Measurements from ENCODE around the gene TAF15.

Gene TAF15

GRCh38 chr17:35808962-35809854 lies at the start of gene TAF15:
Gene TAF15, plus strand, starts transcription at chr17:35809484. Its CDS starts 86 bp downstream, at chr17:35809570.
- peak; percentile 92 for DNase-seq

DNA sequence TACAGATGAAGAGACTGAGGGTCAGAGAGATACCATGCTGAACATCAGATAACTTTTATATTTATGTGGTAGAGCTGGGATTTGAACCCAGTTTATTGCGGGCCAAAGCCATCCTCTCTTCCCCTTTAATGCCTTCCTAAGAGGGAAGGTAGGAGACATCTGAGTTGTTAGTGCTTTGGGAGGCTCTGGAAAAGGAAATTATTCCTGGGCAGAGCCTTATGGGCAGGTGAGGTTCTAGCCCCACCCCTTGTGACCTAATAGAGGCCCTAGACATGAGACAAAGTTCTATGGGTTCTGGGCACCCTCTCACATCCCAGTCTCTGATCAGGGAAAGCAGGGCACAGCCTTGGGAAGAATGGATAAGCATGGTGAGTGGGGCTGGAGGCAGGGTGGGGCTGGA lies 48.7 kb upstream of the TAF15 start, which contains the start of gene C17orf50:
C17orf50 (plus strand) TSS at position 301 of the 400 bp plus-strand sequence; CDS start at position 356, 55 bp downstream.
- no peak for DNase-seq

DNA sequence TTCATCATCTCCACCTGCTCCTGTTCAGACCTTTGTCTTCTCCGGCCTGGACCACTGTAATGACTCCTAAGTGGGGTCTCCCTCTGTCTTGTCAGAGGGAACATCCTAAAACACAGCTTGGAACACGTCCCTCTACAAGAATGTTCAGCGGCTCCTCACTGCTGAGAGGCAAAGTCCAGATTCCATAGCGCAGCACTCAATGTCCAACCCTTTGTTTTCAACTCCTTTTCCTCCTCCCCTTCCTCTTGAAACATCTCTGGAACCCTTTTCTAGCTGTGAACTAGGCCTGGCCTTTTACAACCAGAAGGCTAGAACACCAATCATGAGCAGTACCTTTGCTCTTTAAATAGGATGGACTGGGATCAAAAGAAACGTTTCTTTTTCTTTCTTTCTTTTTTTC lies 47.7 kb upstream of the TAF15 start:
- no peak for DNase-seq

- DNase-seq: no peak
Measured at GRCh38 chr17:35763767-35764122, 45.5 kb upstream of the TAF15 start.

GRCh38 chr17:35764123-35764991 lies 44.9 kb upstream of the TAF15 start:
- peak; percentile 84 for DNase-seq

- DNase-seq: no peak
Measured at GRCh38 chr17:35765086-35765710, 44.1 kb upstream of the TAF15 start.

DNA sequence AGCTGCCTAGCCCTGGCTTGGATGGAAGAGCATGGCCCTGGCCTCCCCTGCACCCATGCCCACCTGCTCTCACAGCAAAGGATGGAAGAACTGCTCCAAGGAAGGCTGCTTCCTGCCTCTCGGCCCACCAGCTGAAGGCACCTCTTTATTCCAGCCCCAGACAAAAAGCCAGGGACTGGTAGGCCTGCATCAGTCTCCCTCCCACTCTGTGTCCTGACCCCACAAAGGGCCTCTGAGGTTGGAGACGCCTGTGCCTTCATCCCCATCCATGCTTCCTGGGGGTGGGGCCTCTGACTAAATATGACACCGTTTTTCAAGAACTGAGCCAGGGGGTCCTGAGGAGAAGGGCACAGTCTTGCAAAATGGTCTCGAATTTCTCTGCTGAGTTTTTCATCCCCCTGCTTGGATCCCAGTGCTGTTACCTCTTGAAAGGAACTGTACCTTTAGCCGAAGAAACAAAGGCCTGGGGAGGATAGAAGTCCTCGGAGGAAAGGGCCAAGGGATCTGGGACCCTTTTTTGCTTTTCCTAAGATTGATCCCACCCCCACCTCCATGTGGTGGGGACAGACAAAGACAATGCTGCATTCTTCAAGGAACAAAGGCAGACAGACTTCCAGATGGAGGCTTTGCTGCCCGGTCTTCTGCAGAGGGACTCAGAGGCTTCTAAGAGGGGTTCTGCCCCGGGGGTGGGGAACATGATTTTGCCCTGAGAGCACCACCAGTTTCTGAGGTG lies 43.4 kb upstream of the TAF15 start:
- no peak for DNase-seq

DNA sequence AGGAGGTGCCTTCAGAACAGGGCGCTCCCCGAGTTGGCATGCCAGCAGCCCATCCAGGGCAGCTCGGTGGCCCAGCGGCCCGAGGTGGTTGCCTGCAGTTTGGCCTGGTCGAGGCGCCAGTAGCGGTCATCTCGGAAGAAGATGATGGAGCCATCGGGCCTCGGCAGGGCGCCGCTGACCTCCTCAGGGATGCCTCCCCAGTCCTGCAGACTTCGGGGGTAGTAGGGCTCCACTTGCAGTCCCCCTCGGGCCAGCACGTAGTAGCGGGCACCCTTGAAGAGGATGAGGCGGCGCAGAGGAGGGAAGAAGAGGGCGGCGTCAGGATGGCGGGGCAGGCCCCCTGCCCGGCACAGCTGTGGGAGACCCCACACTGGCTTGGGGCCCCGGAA lies 42.8 kb upstream of the TAF15 start:
- no peak for DNase-seq

DNA sequence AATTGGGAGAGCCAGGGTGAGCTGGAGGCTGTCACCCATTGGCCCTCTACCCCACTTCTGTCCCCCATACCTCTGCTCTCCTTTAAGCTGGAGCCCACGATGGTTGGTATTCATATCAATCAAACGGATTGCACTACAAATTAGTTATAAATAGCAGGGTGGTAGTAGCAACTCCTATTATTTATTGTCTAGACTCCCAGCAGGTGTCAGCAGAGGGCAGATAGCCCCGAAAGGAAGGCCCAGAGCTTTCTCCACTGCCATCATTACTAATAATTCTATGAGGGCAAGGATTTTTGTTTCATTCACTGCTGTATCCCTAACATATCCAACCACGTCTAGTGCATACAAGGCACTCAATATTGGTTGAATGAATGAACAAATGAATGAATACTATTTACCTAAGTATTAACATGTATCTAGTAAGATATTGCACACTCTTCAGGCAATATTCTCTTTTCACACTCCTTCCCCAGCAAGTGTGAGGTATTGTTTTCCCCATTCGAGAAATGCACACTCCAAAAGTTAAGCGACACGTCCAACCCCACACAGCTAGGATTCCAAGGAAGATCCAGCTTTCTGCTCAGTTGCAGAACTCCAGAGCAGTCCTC lies 42.3 kb upstream of the TAF15 start:
- DNase-seq: no peak

DNA sequence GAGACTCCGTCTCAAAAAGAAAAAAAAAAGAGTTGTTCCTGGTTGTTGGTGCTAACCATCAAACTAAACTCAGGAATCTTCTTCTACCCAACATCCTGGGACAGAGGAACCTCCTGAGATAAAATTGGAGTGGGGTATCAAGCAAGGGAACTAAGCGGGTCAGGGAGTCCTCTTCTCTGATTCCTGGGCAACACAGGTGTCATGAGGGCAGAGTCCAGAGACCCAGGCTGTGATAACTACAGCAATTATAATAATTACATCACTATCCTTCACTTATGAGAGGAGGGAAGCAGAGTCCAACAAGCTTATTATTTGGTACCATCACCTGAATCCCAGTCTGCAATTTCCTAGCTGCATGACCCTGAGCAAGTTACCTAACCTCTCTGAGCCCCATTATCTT lies 40.5 kb upstream of the TAF15 start:
- DNase-seq: no peak

DNA sequence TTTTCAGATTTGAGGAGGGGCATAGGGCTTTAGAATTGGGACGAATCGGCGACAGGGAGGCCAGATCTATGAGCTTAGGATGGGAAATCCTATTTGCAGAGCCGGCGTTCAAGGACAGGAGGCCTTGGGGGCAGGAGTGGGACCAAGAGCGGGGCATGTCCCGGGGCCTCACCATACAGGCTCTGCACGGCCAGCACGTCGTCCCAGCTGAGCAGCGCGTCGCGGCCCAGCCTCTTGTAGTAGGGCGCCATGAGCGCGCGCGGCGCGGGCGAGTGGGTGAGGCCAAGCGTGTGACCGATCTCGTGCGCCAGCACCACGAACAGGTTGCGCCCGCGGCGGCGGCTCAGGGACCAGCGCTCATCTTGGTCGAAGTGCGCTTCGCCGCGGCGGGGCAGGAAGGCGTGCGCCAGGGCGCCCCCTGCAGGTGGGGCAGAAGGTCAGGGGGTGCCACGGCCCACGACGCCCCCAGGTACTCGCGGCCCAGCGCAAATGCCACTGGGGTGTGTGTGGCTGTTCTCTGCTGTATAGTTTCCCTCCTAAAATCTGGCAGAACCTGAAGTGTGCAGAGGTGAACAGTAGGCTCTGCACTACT lies 39.3 kb upstream of the TAF15 start:
- DNase-seq: no peak

- DNase-seq: no peak
Measured at GRCh38 chr17:35773129-35773528, 36.2 kb upstream of the TAF15 start.

- no peak for DNase-seq
Measured at GRCh38 chr17:35773679-35774425, 35.4 kb upstream of the TAF15 start.

DNA sequence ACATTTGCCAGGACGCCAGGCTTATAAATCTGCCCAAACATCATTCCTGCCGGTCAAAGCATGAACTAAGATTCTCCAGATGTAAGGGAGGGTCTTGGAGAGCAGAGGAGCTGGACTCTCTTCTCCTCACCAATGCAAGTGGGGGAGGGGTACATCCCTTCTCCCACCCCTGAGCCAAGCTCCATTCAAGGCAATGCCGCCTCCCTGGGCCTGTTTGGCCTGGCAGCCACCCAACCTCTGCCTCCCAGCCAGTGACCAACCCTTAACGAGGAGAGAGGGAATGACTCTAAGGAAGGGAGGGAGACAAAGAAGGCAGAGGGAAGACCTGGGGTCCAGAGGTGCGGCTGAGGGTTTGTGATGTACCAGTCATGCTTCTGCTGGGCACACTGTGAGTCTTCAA lies 34.8 kb upstream of the TAF15 start:
- no peak for DNase-seq

DNA sequence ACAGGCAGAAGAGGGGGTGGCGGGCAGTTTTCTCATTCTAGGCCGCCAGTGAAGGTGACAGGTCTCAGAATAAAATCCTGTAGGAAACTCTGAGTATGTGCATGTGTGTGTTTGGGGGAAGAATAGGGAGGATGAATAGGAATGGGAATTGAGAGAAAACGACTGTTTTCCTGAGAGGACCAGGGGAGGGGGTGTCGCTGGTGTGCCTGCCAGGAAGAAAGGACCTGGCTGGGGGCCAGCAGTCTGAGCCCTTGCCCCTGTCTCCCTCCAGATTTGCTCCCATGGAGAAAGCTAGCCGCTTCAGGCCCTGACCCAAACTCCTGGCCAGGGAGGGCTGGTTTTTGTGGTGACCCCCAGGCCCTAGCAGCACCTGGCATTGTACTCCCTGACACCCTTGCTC lies 34.2 kb upstream of the TAF15 start:
- no peak for DNase-seq

DNA sequence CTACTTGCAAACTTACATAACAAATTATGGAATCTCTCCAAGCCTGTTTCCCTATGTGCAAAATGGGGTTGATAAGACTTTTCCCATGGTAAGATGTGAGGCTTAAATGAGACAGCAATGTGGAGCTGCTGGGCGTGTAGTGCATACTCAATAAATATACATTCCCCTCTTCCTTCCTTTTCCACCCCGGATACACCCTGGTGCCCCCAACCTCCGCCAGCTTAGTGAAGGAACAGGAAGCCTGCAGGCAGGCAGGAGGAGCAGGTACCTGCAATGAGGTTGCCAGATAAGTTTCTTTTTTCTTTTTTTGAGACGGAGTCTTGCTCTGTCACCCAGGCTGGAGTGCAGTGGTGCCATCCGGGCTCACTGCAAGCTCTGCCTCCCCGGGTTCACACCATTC lies 33.7 kb upstream of the TAF15 start:
- no peak for DNase-seq

- no peak for DNase-seq
Measured at GRCh38 chr17:35778641-35779196, 30.6 kb upstream of the TAF15 start.

DNA sequence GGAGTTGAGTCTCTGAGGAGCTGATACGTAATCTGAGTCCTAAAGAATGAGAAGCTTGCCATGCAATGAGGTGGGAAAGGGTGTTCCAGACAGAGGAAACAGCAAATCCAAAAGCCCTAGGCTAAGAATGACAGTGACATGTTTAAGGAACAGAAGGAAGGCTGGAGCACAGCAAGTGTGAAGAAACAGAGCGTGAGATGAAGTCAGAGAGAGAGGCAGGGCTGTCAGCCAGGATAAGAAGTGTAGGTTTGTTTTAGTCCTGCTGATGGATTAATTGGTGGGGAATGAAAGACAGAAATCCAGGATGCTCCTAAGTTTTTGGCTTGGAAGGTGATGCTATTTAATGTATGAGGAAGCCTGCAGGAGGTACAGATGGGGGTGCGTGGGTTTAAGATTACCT lies 28.3 kb upstream of the TAF15 start:
- no peak for DNase-seq

DNA sequence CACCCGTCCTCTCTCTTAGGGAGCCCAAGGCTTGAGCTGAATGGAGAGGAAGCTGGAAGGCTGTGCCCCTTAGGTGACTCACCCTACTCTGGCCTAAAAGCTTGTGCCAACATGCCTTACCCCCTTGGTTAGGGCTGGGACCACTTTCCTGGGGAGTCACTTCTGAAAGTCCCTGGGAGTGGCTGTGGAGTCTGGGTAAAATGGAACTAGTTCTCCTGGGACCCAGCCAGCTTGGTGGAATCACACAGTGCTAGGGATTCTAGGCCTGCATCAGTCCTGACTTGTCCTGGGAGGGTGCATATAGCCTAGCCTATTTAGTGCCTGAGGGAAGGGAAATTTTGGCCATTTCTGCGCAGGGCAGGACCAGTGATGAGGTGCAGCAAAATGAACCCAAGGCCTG lies 24.4 kb upstream of the TAF15 start:
- DNase-seq: no peak

- no peak for DNase-seq
Measured at GRCh38 chr17:35786941-35787432, 22.3 kb upstream of the TAF15 start.
